OCI-LY1 (cell line): Measurements from ENCODE around the gene PTPRD.

ENCODE experiments used
- H2AFZ ChIP-seq: fragments of 200-600 bp; sonication (generic), shearing (Covaris generic); 2 replicates; pipeline ENCODE4 v1.6.0; 2014; ENCODE audit warnings: antibody characterized with exemption, mild to moderate bottlenecking, low read length
- H3F3A ChIP-seq: fragments of 200-600 bp; sonication (generic), shearing (Covaris generic); 2 replicates; pipeline ENCODE4 v1.6.0; 2014; ENCODE audit warnings: mild to moderate bottlenecking, antibody characterized with exemption, low read length, moderate library complexity; ENCODE audit not compliant: insufficient read depth
- H3K27ac ChIP-seq: fragments of 200-600 bp; sonication (generic); 2 replicates; pipeline ENCODE4 v1.5.1; 2014; ENCODE audit warnings: low read length, mixed run types, mild to moderate bottlenecking, low read depth; ENCODE audit not compliant: poor library complexity, severe bottlenecking
- H3K27me3 ChIP-seq: fragments of 200-600 bp; sonication (generic); 2 replicates; pipeline ENCODE4 v1.6.0; 2014; ENCODE audit warnings: antibody characterized with exemption, mild to moderate bottlenecking, low read length, moderate library complexity; ENCODE audit not compliant: insufficient read depth
- H3K36me3 ChIP-seq: fragments of 200-600 bp; sonication (generic); 2 replicates; pipeline ENCODE4 v1.6.1; 2014; ENCODE audit warnings: mild to moderate bottlenecking, antibody characterized with exemption, low read length, moderate library complexity, mixed read lengths; ENCODE audit not compliant: insufficient read depth
- H3K4me1 ChIP-seq: fragments of 200-600 bp; sonication (generic); 2 replicates; pipeline ENCODE4 v1.5.1; 2014; ENCODE audit warnings: mild to moderate bottlenecking, low read length, moderate library complexity; ENCODE audit not compliant: insufficient read depth, severe bottlenecking
- H3K4me2 ChIP-seq: fragments of 200-600 bp; sonication (generic), shearing (Covaris generic); 2 replicates; pipeline ENCODE4 v1.6.1; 2014; ENCODE audit warnings: low read length
- H3K4me3 ChIP-seq: fragments of 200-600 bp; sonication (generic); 2 replicates; pipeline ENCODE4 v1.5.1; 2014; ENCODE audit warnings: low read length, low read depth, mild to moderate bottlenecking, mixed read lengths; ENCODE audit not compliant: poor library complexity, severe bottlenecking
- H3K79me2 ChIP-seq: fragments of 200-600 bp; shearing (Covaris generic); 2 replicates; pipeline ENCODE4 v1.6.1; 2016; ENCODE audit warnings: mixed run types, low read length, mixed read lengths; ENCODE audit not compliant: insufficient read depth
- H3K9ac ChIP-seq: fragments of 200-600 bp; sonication (generic), shearing (Covaris generic); 2 replicates; pipeline ENCODE4 v1.6.1; 2014; ENCODE audit warnings: mild to moderate bottlenecking, low read length, mixed read lengths
- H3K9me2 ChIP-seq: fragments of 200-600 bp; sonication (generic), shearing (Covaris generic); 2 replicates; pipeline ENCODE4 v1.6.1; 2014; ENCODE audit warnings: low read depth, mild to moderate bottlenecking, low read length, mixed read lengths
- H3K9me3 ChIP-seq: fragments of 200-600 bp; shearing (Covaris generic); 2 replicates; pipeline ENCODE4 v1.6.1; 2014; ENCODE audit warnings: low read length, mixed read lengths
- H4K20me1 ChIP-seq: fragments of 200-600 bp; sonication (generic), shearing (Covaris generic); 2 replicates; pipeline ENCODE4 v1.6.0; 2016; ENCODE audit warnings: mild to moderate bottlenecking, low read length; ENCODE audit not compliant: insufficient read depth
- CTCF ChIP-seq: fragments of 200-600 bp; sonication (generic), shearing (Covaris generic); IDR thresholded peaks from 2 replicates; pipeline ENCODE4 v1.5.1; 2017; ENCODE audit warnings: mild to moderate bottlenecking, antibody characterized with exemption, low read length, moderate library complexity, mixed read lengths
- EZH2 ChIP-seq: fragments of 200-600 bp; sonication (generic), shearing (Covaris generic); IDR thresholded peaks from 2 replicates; pipeline ENCODE4 v1.8.0; 2017; ENCODE audit warnings: borderline replicate concordance, mixed run types, mild to moderate bottlenecking, antibody characterized with exemption, low read length, moderate library complexity, mixed read lengths

The PTPRD gene

GRCh38 chr9:10274988-10275387 lies 337.8 kb downstream of the PTPRD start:
- Histone ChIP-seq H3K79me2 (no peaks in the 10 kb centered on the region), H3K4me1 (no peaks in the 10 kb centered on the region), H3K9me3 (no peaks in the 10 kb centered on the region), H3K27me3 (no peaks in the 10 kb centered on the region), H3K9ac (no peak overlapping the region), H3K9me2 (no peaks in the 10 kb centered on the region), H3K27ac (no peak overlapping the region), H3K4me2 (no peak overlapping the region), H4K20me1 (no peaks in the 10 kb centered on the region), H2AFZ (no peak overlapping the region), H3K36me3 (no peaks in the 10 kb centered on the region), H3F3A (no peaks in the 10 kb centered on the region), H3K4me3 (no peak overlapping the region)
- no peak for TF ChIP-seq CTCF
- no peak for TF ChIP-seq EZH2

GRCh38 chr9:10274175-10274574 lies 338.6 kb downstream of the PTPRD start:
- no peaks in the 10 kb centered on the region for H3K36me3 ChIP-seq
- H3K27me3 ChIP-seq = no peaks in the 10 kb centered on the region
- H3K9me3 ChIP-seq = no peaks in the 10 kb centered on the region
- no peaks in the 10 kb centered on the region for H3K4me1 ChIP-seq
- TF ChIP-seq EZH2 (no peak), CTCF (no peak)
- H3K27ac ChIP-seq = no peak overlapping the region
- H2AFZ ChIP-seq = no peak overlapping the region
- no peaks in the 10 kb centered on the region for H3K79me2 ChIP-seq
- H3K9me2 ChIP-seq = no peaks in the 10 kb centered on the region
- no peaks in the 10 kb centered on the region for H3F3A ChIP-seq
- H4K20me1 ChIP-seq = no peaks in the 10 kb centered on the region
- H3K4me3 ChIP-seq = no peak overlapping the region
- H3K4me2 ChIP-seq = no peak overlapping the region
- no peak overlapping the region for H3K9ac ChIP-seq

GRCh38 chr9:10272830-10273229 lies 340.0 kb downstream of the PTPRD start:
- Histone ChIP-seq H2AFZ (no peak overlapping the region), H3K27ac (no peak overlapping the region), H3K4me2 (no peak overlapping the region), H3K4me3 (no peak overlapping the region), H4K20me1 (no peaks in the 10 kb centered on the region), H3K36me3 (no peaks in the 10 kb centered on the region), H3K9ac (no peak overlapping the region), H3K27me3 (no peaks in the 10 kb centered on the region), H3K79me2 (no peaks in the 10 kb centered on the region), H3F3A (no peaks in the 10 kb centered on the region), H3K9me3 (no peaks in the 10 kb centered on the region), H3K4me1 (no peaks in the 10 kb centered on the region), H3K9me2 (no peaks in the 10 kb centered on the region)
- no peak for TF ChIP-seq EZH2
- no peak for TF ChIP-seq CTCF
